Activated effector memory CD4-positive, alpha-beta T cell treated with Interleukin-2 at 50 U/mL for 16 hours (primary cell): Measurements from ENCODE around the gene IGSF3.
"Not testable (repeated sequence)": the region's sequence is repeated elsewhere in the genome, so short reads cannot be mapped to it uniquely, and the experiment has no call there.

Experiments used
- DNase-seq: peaks from one replicate; pipeline ENCODE4 v3.0.0-alpha.2; 2020

Gene IGSF3

GRCh38 chr1:116626915-116627314 is 40.6 kb downstream of the IGSF3 start:
- DNase-seq: not testable (repeated sequence)

GRCh38 chr1:116625155-116625554 is 42.4 kb downstream of the IGSF3 start:
- DNase-seq: not testable (repeated sequence)

- no peak for DNase-seq
Measured at GRCh38 chr1:116624040-116624439, 43.5 kb downstream of the IGSF3 start.

GRCh38 chr1:116622496-116622895 is 45.0 kb downstream of the IGSF3 start:
- DNase-seq: not testable (repeated sequence)

- DNase-seq: not testable (repeated sequence)
Measured at GRCh38 chr1:116621756-116622155, 45.8 kb downstream of the IGSF3 start.

- DNase-seq: not testable (repeated sequence)
Measured at GRCh38 chr1:116620392-116620791, 47.1 kb downstream of the IGSF3 start.

- DNase-seq: not testable (repeated sequence)
Measured at GRCh38 chr1:116619106-116619505, 48.4 kb downstream of the IGSF3 start.

GRCh38 chr1:116617808-116618207 is 49.7 kb downstream of the IGSF3 start:
- not testable (repeated sequence) for DNase-seq

- DNase-seq: not testable (repeated sequence)
Measured at GRCh38 chr1:116613825-116614224, 53.7 kb downstream of the IGSF3 start.

- DNase-seq: not testable (repeated sequence)
Measured at GRCh38 chr1:116609801-116610371, 57.6 kb downstream of the IGSF3 start.

- not testable (repeated sequence) for DNase-seq
Measured at GRCh38 chr1:116608841-116609240, 58.7 kb downstream of the IGSF3 start.

GRCh38 chr1:116608151-116608550 is 59.4 kb downstream of the IGSF3 start:
- not testable (repeated sequence) for DNase-seq

GRCh38 chr1:116607463-116607862 is 60.1 kb downstream of the IGSF3 start:
- not testable (repeated sequence) for DNase-seq

- DNase-seq: peak; percentile 9
Measured at GRCh38 chr1:116606067-116606466, 61.5 kb downstream of the IGSF3 start.

GRCh38 chr1:116605315-116605714 is 62.2 kb downstream of the IGSF3 start:
- no peak for DNase-seq

GRCh38 chr1:116604408-116604807 is 63.1 kb downstream of the IGSF3 start:
- not testable (repeated sequence) for DNase-seq

- not testable (repeated sequence) for DNase-seq
Measured at GRCh38 chr1:116603646-116604045, 63.9 kb downstream of the IGSF3 start.

- not testable (repeated sequence) for DNase-seq
Measured at GRCh38 chr1:116599369-116599768, 68.2 kb downstream of the IGSF3 start.

GRCh38 chr1:116598420-116599036 is 69.0 kb downstream of the IGSF3 start:
- DNase-seq: not testable (repeated sequence)

- not testable (repeated sequence) for DNase-seq
Measured at GRCh38 chr1:116597388-116597787, 70.1 kb downstream of the IGSF3 start.

- DNase-seq: not testable (repeated sequence)
Measured at GRCh38 chr1:116596742-116597307, 70.7 kb downstream of the IGSF3 start.

GRCh38 chr1:116595946-116596741 is 71.4 kb downstream of the IGSF3 start:
- peak; percentile 19 for DNase-seq
